GM18508 (cell line): ENCODE data around the gene ZNF701.
"Not testable (repeated sequence)": the region's sequence is repeated elsewhere in the genome, so short reads cannot be mapped to it uniquely, and the experiment has no call there.

Experiments
- ATAC-seq: cut with Tn5 transposase; IDR thresholded peaks from one replicate; pipeline ENCODE4 v1.9.1; 2021; ENCODE audit warnings: moderate number of reproducible peaks; ENCODE audit not compliant: insufficient read depth, unreplicated experiment

The ZNF701 gene

GRCh38 chr19:52561611-52562010 is 8.5 kb upstream of the ZNF701 start:
- ATAC-seq = not testable (repeated sequence)

DNA sequence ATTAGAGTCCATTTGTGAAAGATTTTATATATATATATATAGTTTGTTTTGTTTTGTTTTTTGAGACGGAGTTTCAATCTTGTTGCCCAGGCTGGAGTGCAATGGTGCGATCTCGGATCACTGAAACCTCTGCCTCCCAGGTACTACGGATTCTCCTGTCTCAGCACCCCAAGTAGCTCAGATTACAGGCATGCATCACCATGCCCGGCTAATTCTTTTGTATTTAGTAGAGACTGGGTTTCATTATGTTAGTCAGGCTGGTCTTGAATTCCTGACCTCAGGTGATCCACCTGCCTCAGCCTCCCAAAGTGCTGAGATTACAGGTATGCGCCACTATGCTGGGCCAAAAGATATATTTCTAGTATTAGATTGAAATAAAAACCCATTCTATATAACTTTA is 4.0 kb upstream of the ZNF701 start:
- ATAC-seq = no peak

DNA sequence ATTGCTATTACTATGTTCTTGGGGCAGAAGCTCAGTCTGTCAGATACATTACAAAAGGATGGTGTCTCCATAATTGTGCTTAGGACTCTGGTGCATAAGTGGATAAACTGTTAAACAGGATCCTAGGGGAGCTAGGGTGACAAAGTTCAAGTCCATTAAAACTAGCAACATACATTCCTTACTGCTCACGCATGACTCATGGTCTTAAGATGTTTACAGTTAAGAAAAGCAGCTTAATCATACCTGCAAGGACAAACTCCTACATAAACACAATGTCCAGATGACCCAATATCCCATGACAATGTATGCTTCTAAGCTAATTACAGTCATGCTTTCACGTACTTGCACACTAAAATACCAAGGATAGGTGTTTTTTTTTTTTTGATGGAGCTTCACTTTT is 3.5 kb upstream of the ZNF701 start:
- ATAC-seq = no peak

GRCh38 chr19:52567921-52568320 is 2.2 kb upstream of the ZNF701 start:
- no peak for ATAC-seq

DNA sequence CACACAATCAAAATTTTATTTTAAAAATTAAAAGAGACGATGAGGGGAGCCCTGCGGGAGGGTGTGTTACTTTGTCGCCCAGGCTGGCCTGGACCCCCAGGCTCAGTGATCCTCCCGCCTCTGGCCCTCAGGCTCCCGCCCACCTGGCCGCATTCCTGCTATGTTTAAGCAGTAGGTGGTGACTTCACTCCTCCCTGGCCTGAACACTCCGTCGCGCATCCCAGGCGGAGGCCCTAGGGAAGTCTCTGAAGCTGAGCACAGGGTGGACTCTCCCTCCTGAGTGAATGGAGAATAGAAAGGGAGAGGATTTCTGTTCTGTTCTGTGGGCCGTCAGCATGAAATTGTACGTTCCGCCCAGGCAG is 468 bp upstream of the ZNF701 start:
- not testable (repeated sequence) for ATAC-seq

GRCh38 chr19:52584736-52585440 is 14.8 kb downstream of the ZNF701 start:
- ATAC-seq = no peak

DNA sequence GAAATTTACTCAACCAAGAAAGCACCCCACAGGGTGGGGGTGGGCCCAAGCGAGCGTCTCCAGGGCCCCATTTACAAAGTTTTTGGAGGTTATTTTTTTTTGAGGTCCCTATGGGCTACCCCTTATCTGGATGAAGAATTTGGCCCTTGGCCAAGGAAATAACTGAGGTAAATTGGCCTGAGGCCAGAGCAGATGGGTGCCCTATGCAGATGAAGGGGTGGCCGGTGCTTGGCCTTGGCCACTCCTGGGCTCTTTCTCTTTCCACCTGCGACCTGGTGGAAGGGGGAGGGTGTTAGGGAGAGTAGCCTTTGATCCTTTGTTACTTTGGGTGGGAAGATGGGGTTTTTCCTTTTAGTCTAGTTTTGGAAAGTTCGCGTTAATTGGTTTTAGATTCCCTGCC is 15.5 kb downstream of the ZNF701 start:
- no peak for ATAC-seq

DNA sequence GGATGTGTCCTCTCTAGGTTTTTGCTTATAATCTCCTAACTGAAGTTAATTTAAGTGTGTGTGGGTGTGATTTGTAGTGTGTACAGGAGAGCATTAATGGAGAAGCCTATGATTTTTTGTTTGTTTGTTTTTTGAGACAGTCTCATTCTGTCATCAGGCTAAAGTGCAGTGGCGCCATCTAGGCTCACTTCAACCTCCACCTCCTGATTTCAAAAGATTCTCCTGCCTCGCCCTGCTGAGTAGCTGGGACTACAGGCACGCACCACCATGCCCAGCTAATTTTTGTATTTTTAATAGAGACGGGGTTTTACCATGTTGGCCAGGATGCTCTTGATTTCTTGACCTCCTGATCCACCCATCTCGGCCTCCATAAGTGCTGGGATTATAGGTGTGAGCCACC is 20.6 kb downstream of the ZNF701 start:
- ATAC-seq = no peak

GRCh38 chr19:52592301-52592700 is 22.2 kb downstream of the ZNF701 start:
- ATAC-seq = no peak

DNA sequence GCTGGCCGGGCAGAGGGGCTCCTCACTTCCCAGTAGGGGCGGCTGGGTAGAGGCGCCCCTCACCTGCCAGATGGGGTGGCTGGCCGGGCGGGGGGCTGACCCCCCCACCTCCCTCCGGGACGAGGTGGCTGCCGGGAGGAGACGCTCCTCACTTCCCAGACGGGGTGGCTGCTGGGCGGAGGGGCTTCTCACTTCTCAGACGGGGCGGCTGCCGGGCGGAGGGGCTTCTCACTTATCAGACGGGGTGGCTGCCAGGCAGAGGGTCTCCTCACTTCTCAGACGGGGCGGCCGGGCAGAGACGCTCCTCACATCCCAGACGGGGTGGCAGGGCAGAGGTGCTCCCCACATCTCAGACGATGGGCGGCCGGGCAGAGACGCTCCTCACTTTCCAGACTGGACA is 23.4 kb downstream of the ZNF701 start:
- ATAC-seq = not testable (repeated sequence)

GRCh38 chr19:52599241-52599640 is 29.2 kb downstream of the ZNF701 start:
- no peak for ATAC-seq

DNA sequence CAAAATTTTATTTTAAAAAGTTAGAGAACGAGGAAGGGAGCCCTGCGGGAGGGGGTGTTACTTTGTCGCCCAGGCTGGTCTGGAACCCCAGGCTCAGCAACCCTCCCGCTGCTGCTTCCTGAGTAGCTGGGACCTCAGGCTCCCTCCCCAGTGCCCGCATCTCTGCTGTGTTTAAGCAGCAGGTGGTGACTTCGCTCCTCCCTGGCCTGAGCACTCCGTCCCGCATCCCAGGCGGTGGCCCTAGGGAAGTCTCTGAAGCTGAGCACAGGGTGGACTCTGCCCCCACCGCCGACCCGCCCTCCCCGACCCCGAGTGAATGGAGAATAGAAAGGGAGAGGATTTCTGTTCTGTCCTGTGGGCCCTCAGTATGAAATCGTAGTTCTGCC is 30.5 kb downstream of the ZNF701 start:
- no peak for ATAC-seq

DNA sequence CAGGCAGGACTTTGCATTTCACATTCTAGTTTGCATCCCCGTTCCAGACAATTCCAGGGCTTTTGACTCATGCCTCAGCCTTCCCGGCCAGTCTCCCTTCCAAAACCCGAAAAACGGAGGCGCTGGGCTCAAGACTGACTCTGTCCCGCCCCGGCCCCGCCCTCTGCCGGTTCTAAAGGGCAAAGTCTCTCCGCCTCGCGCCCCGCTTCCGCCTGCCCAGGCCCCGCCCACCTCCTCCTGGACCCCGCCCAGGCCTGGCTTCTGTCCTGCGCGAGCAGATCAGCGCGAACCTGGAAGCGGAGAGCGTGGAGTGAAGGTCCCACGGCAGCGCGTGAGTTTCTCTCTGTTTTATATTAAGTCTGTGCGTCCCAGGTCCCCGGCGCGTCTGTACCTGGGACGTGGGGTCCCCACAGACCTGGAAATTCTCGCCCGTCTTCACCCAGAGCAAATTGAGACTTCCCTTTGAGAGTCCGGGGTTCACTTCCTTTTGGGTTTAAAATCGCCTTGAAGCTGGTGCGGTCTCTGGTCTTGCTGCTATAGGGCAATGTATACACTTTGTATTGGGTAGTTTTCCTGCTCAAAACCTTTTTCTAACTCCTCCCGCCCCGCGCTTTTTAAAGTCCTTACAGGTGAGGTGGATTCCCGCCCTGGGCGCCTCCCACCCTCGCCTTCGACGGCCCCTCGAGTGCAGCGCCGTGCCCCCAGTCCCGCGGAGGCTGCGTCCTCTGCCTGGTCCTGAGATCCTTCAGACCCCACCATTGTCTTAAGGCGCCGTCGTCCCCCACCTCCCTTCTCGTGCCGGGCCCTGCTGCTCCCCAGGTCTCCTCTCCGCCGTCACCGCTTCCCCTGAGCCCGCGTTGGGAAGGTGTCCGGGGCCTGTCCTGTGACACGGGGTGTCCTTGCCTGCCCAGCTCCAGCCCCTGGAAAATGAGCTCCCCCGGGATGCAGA is 31.2 kb downstream of the ZNF701 start:
- ATAC-seq = no peak

DNA sequence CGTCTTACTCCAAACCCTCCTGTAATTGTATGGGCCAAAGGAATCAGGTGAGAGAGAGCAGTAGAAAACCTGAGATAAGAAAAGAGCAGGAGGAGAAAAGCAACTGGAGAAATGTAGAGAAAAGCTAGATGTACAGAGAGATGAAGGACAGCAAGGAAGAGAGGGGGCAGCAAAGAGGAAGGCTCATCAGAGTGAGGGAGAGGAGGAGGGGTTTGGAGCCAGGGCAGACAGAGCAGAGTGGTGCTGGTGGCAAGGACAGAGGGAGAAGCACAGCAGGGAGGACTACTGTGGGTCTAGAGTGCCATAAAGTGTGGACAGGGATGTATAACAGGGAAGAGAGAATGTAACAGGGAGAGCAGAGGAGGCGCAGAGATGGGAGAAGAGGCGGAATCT is 31.9 kb downstream of the ZNF701 start:
- ATAC-seq = not testable (repeated sequence)

GRCh38 chr19:52602941-52603340 is 32.9 kb downstream of the ZNF701 start:
- no peak for ATAC-seq

DNA sequence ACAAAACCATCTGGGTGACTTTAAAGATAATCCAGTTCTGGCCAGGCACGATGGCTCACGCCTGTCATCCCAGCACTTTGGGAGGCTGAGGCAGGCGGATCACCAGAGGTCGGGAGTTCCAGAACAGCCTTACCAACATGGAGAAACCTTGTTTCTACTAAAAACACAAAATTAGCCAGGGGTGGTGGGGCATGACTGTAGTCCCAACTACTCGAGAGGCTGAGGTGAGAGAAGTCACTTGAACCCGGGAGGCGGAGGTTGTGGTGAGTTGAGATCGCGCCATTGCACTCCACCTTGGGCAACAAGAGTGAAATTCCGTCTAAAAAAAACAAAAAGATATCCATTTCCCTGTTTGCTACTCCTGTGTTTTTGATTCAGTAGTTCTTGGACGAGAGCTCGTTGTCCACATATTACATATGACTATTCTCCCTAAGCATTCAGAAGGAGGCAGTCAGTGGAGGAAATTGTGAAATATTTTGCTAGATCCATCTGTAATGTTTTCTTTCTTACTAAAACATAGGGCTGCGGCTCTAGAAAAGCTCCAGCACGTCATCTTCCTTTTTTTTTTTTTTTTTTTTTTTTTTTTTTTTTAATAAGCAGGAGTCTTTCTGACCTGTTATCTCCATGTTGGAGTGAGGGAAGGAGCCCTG is 33.6 kb downstream of the ZNF701 start:
- ATAC-seq = no peak

- no peak for ATAC-seq
Measured at GRCh38 chr19:52613299-52613906, 43.3 kb downstream of the ZNF701 start.

GRCh38 chr19:52621376-52621775 is 51.3 kb downstream of the ZNF701 start:
- ATAC-seq = no peak

- no peak for ATAC-seq
Measured at GRCh38 chr19:52622261-52622660, 52.2 kb downstream of the ZNF701 start.

DNA sequence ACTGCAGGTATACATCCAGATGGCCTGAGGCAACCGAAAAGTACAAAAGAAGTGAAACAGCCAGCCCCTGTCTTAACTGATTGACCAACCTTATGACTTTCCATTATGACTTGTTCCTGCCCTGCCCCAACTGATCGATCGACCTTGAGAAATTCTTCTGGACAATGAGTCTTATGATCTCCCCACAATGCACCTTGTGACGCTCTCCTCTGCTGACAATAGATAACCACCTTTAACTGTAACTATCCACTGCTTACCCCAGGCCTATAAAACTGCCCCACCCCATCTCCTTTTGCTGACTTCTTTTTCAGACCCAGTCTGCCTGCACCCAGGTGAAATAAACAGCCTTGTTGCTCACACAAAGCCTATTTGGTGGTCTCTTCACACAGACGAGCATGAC is 56.8 kb downstream of the ZNF701 start:
- no peak for ATAC-seq

DNA sequence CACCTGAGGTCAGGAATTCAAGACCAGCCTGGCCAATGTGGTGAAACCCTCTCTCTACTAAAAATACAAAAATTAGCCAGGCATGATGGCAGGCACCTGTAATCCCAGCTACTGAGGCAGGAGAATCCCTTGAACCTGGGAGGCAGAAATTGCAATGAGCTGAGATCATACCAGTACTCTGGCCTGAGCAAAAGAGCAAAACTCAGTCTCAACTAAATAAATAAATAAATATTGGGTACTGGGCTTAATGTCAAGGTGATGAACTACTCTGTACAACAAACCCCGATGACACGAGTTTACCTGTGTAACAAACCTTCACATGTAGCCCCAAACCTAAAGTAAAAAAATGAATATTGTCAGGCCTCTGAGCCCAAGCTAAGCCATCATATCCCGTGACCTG is 57.4 kb downstream of the ZNF701 start:
- not testable (repeated sequence) for ATAC-seq
